ENCODE measurements around the gene DGLUCY.

DNA sequence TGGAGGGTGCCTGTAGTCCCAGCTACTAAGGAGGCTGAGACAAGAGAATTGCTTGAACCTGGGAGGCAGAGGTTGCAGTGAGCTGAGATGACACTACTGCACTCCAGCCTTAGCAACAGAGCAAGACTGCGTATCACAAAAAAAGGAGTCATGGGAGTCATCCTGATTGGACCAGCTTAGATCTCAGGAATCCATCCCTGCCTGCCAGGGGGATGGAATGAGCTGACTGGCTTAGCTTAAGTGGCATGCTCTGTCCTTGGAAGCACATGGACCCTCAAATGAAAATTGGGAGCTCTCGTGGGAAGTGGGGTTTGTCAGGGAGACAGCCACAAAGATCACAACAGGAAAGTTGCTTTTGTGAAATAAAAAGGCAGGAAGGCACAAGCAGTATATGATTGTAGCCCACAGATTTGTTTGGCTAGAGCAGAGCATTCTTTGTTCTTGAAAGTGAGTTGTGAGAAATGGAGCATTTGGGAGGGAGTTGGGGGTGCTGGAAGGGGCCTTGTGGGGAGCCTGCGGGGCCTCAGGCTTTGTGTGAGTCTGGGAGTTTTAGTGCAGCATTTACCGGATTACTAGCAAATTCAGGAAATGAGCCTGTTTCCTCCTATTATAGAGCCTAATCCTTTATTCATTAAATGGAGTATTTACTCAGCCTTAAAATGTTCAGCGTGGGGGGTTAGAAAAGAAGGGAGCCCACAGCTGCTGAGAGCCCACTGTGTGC is 30.7 kb downstream of the DGLUCY start:
- no peak for TF ChIP-seq RAD21 (IDR thresholded peaks at IDR 0.05)
- TF ChIP-seq, protein P1, sequence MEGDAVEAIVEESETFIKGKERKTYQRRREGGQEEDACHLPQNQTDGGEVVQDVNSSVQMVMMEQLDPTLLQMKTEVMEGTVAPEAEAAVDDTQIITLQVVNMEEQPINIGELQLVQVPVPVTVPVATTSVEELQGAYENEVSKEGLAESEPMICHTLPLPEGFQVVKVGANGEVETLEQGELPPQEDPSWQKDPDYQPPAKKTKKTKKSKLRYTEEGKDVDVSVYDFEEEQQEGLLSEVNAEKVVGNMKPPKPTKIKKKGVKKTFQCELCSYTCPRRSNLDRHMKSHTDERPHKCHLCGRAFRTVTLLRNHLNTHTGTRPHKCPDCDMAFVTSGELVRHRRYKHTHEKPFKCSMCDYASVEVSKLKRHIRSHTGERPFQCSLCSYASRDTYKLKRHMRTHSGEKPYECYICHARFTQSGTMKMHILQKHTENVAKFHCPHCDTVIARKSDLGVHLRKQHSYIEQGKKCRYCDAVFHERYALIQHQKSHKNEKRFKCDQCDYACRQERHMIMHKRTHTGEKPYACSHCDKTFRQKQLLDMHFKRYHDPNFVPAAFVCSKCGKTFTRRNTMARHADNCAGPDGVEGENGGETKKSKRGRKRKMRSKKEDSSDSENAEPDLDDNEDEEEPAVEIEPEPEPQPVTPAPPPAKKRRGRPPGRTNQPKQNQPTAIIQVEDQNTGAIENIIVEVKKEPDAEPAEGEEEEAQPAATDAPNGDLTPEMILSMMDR (IDR thresholded peaks at IDR 0.05; ENCODE audit: low read depth, low read length, missing input control), result no peak
- TF ChIP-seq, protein P2, sequence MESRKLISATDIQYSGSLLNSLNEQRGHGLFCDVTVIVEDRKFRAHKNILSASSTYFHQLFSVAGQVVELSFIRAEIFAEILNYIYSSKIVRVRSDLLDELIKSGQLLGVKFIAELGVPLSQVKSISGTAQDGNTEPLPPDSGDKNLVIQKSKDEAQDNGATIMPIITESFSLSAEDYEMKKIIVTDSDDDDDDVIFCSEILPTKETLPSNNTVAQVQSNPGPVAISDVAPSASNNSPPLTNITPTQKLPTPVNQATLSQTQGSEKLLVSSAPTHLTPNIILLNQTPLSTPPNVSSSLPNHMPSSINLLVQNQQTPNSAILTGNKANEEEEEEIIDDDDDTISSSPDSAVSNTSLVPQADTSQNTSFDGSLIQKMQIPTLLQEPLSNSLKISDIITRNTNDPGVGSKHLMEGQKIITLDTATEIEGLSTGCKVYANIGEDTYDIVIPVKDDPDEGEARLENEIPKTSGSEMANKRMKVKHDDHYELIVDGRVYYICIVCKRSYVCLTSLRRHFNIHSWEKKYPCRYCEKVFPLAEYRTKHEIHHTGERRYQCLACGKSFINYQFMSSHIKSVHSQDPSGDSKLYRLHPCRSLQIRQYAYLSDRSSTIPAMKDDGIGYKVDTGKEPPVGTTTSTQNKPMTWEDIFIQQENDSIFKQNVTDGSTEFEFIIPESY (IDR thresholded peaks at IDR 0.05), result no peak
- TF ChIP-seq, protein P3, sequence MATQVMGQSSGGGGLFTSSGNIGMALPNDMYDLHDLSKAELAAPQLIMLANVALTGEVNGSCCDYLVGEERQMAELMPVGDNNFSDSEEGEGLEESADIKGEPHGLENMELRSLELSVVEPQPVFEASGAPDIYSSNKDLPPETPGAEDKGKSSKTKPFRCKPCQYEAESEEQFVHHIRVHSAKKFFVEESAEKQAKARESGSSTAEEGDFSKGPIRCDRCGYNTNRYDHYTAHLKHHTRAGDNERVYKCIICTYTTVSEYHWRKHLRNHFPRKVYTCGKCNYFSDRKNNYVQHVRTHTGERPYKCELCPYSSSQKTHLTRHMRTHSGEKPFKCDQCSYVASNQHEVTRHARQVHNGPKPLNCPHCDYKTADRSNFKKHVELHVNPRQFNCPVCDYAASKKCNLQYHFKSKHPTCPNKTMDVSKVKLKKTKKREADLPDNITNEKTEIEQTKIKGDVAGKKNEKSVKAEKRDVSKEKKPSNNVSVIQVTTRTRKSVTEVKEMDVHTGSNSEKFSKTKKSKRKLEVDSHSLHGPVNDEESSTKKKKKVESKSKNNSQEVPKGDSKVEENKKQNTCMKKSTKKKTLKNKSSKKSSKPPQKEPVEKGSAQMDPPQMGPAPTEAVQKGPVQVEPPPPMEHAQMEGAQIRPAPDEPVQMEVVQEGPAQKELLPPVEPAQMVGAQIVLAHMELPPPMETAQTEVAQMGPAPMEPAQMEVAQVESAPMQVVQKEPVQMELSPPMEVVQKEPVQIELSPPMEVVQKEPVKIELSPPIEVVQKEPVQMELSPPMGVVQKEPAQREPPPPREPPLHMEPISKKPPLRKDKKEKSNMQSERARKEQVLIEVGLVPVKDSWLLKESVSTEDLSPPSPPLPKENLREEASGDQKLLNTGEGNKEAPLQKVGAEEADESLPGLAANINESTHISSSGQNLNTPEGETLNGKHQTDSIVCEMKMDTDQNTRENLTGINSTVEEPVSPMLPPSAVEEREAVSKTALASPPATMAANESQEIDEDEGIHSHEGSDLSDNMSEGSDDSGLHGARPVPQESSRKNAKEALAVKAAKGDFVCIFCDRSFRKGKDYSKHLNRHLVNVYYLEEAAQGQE (IDR thresholded peaks at IDR 0.05), result no peak
- TF ChIP-seq SP1 (IDR thresholded peaks at IDR 0.05), result no peak
- TF ChIP-seq JUND (IDR thresholded peaks at IDR 0.05), result no peak
- TF ChIP-seq EGR1 (IDR thresholded peaks at IDR 0.05; ENCODE audit: low read depth in 2 of 2), result no peak
- TF ChIP-seq, protein P4, sequence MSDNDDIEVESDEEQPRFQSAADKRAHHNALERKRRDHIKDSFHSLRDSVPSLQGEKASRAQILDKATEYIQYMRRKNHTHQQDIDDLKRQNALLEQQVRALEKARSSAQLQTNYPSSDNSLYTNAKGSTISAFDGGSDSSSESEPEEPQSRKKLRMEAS (IDR thresholded peaks at IDR 0.05), result no peak
- no peak for TF ChIP-seq TAF1 (conservative IDR thresholded peaks at IDR 0.05)
- no peak for TF ChIP-seq RXRA (IDR thresholded peaks at IDR 0.05)

All from liver (tissue), 3 donors.